GM18526 (cell line): ENCODE measurements around the gene TOGARAM1.

Experiments
- POLR2A ChIP-seq: IDR thresholded peaks from 3 replicates; pipeline ENCODE4 v1.6.1; 2011; ENCODE audit not compliant: insufficient read length; ENCODE audit errors: extremely low read depth

The TOGARAM1 gene

DNA sequence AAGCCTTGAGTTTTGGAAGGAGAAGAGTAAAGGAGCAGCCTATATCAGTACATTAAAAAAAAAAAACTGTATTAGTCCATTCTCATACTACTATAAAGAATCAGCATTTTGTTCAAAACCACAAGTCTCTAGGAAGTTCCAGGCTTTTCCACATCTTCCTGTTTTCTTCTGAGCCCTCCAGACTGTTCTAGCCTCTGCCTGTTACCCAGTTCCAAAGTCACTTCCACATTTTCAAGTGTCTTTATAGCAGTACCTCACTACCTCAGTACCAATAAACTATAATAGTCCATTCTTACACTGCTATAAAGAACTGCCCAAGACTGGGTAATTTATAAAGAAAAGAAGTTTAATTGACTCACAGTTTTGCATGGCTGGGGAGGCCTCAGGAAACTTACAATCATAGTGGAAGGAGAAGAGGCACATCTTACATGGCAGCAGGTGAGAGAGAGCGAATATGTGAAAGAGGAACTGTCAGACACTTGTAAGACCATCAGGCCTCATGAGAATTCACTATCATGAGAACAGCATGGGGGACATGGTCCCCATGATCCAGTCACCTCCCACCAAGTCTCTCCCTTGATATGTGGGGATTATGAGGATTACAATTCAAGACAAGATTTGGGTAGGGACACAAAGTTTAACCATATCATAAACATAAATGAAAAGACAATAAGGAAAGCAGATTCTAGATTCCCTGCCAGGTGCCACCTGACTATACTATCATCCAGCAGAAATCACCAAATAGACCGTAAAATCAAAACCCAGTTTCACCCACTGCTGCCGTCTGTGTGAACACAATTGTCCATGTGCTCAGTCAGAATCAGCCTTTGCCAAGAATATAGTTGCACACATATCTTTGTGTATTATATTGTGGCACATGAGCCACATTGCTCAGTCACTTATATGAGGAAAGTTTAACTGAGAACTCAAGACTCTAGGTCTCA is 27.8 kb downstream of the TOGARAM1 start:
- no peak for TF ChIP-seq POLR2A

DNA sequence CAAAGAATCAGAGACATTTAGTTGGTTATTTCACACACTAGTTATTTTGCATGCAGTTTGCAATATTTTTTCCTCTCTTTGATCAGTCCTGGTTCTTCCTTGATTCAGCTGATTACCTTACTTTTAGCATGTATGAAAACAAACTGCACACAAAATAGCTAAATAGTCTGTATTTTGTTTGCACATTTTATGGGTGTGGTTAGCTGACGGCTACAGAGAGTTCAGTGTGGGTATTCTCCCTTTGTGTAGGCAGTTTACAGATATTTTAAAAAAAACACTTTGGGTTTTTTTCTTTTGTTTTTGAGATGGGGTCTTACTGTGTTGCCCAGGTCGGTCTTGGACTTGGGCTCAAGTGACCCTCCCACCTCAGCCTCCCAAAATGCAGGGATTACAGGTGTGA is 28.5 kb downstream of the TOGARAM1 start:
- no peak for TF ChIP-seq POLR2A

DNA sequence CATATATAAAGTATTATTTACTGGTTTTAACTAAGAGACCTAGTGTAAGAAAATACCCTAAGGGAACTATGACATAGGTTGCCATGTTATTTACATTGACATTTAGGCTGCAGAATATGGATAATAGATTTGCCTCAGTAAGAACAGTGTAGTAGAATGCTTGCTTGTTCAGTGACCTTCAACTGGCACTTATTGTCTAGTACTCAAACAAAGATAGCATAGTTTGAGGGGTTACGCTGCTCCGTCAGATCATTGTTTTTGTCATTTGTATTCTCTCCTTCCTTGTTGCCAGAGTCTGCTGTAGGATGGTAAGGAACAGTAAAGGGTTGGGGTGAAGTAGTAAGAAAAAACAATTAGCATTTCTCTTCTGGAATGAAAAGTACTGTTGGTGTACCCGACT is 33.2 kb downstream of the TOGARAM1 start:
- no peak for TF ChIP-seq POLR2A

DNA sequence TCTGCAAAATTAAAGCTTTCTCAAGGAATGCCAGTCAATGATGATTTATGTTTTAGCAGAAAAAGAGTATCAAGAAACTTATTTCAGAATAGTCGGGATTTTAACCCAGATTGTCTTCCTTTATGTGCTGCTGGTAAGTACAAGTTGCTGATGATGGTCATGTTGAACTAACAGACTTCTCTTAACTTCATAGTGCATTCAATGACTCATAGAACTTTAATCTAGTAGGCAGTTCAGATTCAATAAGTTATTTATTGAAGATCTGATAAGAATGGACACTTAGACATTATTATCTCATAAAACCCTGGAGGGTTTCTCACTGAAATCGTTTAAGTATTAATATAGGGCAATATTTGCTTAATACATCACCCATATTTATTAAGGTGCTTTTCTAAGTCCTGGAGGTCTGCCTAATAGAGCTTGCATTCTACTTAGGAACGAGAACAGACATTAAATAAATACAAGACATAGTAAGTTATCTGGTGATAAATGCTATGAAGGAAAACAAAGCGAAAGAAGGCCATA is 33.8 kb downstream of the TOGARAM1 start:
- no peak for TF ChIP-seq POLR2A

DNA sequence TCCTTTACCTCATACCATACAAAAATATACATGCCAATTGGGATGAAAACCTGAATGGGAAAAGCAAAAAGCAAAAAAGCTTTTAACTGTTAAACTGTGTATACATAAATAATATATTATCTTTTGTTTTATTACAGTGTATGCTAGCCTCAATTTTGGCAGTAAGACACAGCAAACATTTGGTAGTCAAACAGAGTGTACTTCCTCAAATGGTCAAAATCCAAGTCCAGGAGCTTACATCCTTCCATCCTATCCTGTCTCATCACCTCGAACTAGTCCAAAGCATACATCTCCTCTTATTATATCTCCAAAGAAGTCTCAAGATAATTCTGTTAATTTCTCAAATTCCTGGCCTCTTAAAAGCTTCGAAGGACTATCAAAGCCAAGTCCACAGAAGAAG is 41.9 kb downstream of the TOGARAM1 start:
- no peak for TF ChIP-seq POLR2A

DNA sequence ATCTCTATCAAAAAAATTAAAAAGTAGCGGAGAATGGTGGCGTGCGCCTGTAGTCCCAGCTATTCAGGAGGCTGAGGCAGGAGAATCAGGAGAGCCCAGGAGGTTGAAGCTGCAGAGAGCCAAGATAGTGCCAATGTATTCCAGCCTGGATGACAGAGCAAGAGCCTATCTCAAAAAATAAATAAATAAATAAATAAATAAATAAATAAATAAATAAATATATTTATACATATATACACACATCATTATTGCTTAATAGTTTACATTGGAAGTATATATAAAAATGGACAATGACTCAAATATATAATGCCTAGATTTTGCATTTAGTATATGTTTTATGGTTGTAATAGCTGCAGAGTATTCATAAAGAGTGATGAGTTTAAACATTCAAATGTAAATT is 53.1 kb downstream of the TOGARAM1 start:
- TF ChIP-seq POLR2A = no peak

DNA sequence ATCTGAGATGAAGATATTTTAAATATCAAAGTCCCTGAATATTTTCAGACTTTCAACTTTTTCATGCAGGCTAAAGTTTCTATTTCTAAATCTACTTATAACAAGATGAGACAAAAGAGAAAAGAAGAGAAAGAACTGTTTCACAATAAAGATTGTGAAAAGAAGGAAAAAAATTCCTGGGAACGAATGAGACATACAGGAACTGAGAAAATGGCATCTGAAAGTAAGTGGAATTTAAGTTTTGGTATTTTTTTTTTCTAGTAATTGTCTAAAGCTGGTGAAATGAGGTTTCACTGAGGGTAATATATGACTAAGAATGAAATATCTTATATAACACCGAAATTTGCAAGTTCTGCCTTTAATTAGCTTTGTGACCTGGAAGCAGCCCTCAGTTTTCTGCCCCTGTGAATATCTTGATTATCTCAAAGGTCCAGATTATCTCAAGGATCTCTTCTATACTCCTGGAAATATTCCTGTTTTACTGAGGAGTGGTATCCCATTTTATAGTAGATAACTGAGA is 66.2 kb downstream of the TOGARAM1 start:
- TF ChIP-seq POLR2A = no peak

DNA sequence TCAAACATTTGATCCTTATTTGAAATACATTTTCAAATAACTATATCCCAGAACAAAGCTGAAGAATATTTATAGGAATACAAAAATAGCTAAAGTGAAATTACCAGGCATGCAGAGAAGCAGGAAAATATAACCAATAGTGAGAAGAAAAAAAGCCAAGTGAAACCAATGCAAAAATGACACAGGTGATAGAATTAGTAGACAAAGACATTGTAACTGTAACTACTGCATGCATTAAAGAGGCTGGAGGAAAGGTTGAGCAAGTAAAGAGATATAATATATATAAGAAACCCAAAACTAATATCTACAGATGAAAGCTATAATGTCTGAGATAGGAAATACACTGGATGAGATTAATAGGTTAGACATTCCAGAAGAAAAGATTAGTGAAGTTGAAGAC is 72.7 kb downstream of the TOGARAM1 start:
- TF ChIP-seq POLR2A = no peak

DNA sequence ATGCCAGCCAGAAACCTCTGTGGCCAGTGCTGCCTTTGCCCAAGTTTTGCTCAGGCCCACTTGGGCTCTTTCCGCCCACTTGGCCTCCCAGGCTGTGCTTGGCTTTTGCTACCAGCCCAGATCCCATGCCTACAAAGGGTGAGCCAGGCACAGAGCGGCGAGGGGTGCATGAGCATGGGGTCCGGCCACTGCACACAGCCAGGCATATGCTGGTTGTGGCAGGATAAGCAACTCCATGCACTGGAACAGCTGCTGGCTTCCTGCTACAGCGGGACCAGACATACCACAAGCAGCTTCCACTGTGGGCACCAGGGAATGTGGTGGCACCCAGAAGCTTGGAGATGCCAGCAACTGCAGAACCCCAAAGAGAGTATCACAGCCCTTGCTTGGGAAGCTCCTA is 76.3 kb downstream of the TOGARAM1 start:
- no peak for TF ChIP-seq POLR2A

DNA sequence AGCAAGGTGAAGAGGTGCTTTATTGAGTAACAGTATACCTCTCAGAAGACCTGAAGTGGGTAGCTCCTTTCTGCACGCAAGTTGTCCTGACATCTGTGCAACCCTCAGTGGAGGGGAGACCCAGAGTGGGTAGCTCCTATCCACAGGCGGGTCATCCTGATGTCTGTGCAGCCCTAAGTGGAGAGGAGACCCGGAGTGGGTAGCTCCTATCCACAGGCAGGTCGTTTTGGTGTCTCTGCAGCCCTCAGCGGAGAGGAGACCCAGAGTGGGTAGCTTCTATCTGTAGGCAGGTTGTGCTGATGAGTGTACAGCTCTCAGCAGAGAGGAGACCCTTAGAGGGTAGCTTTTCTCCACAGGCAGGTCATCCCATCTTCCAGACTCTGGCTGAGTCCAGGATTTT is 76.9 kb downstream of the TOGARAM1 start:
- no peak for TF ChIP-seq POLR2A

DNA sequence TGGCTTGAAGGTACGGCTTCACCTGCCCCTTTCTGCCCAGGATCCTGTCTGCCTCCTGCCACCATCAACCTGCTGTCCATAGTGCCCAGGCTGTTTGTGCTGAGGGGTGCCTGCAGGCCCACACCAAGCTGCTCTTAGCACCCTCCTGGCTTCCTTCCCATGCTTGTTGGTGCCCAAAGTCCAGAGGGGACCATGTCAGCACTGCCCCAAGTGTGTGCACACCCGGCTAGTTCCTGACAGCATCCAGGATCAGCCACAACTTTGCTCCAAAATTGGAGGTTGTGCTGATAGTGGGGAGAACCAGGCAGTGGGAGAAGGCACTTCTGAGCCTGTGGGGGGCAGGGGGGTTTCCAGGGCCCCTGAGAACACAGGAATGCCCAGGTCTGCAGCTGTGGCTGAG is 77.4 kb downstream of the TOGARAM1 start:
- no peak for TF ChIP-seq POLR2A

DNA sequence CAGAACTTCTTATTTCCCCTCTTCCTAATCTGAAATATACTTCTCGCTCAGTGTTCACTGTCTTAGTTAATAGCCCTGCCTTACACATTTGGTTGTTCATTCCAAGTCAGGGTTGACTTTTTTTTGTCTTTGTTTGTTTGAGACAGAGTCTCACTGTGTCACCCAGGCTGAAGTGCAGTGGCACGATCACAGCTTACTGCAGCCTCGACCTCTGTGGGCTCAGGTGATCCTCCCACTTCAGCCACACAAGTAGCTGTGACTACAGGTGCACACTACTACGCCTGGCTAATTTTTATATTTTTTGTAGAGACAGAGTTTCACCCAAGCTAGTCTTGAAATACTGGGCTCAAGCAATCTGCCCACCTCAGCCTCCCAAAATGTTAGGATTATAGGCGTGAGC is 79.7 kb downstream of the TOGARAM1 start:
- TF ChIP-seq POLR2A = no peak

DNA sequence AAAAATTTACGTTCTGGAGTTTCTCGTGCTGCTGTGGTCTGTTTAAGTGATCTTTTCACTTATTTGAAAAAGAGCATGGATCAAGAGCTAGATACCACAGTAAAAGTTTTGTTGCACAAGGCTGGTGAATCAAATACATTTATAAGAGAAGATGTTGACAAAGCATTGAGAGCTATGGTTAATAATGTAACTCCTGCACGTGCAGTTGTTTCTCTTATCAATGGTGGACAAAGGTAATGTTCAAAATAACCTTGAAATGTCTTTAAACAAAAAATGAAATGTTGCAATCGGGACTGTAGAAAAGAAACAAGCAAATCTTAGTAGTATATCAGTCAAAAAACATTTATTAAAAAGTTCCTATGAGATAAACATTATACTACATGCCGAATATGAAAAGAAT is 82.6 kb downstream of the TOGARAM1 start:
- no peak for TF ChIP-seq POLR2A

DNA sequence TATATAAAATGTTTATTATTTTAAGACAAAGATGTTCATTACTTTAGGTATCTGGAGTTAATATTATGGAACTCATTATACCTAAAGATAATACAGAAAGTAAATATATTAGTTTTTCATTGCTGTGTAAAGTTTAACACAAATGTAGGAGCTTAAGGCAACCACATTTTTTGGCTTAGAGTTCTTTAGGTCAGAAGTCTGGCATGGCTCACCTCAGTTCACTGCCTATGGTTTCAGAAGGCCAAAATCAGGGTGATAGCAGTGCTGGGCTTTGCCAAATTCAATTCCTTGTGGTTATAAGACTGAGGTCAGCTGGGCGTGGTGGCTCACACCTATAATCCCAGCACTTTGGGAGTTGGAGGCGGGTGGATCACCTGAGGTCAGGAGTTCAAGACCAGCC is 86.4 kb downstream of the TOGARAM1 start:
- no peak for TF ChIP-seq POLR2A

DNA sequence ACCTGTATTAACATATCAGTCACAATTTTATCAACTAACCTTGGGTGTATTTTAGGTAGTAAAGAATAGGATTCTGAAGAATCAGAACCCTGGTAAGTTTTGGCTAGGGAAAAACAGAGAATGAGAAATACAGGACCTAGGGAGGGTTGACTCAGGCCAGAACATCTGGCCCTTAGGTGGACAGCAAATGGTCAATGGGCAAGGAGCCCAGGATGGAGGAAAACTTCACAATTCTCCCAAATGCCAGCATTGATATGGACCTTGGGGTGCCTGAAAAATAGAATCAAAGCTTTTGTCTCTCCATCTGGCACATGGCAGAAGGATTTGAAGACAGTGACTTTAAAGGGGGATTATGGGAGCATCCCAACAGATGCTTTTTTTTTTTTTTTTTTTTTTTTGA is 89.2 kb downstream of the TOGARAM1 start:
- TF ChIP-seq POLR2A = no peak

DNA sequence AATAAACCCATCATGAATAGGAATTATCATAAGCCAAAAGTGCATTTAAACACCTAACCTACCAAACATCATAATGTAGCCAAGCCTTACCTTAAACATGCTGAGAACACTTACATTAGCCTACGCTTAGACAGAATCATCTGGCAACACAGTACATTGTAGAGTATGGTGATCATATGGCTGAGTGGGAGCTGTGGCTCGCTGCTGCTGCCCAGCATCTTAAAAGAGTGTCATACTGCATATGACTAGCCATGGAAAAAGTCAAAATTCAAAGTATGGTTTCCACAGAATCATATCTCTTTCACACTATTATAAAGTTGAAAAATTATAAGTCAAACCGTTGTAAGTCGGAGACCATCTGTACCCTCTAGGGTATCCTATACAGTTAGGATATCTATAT is 89.9 kb downstream of the TOGARAM1 start:
- no peak for TF ChIP-seq POLR2A
